GM19240 (cell line): ENCODE results near the gene SLC17A7.

ENCODE experiments used
- DNase-seq: peaks from one replicate; pipeline ENCODE4 v3.0.0; 2011; ENCODE audit warnings: low spot score; ENCODE audit not compliant: insufficient read length

The SLC17A7 gene

DNA sequence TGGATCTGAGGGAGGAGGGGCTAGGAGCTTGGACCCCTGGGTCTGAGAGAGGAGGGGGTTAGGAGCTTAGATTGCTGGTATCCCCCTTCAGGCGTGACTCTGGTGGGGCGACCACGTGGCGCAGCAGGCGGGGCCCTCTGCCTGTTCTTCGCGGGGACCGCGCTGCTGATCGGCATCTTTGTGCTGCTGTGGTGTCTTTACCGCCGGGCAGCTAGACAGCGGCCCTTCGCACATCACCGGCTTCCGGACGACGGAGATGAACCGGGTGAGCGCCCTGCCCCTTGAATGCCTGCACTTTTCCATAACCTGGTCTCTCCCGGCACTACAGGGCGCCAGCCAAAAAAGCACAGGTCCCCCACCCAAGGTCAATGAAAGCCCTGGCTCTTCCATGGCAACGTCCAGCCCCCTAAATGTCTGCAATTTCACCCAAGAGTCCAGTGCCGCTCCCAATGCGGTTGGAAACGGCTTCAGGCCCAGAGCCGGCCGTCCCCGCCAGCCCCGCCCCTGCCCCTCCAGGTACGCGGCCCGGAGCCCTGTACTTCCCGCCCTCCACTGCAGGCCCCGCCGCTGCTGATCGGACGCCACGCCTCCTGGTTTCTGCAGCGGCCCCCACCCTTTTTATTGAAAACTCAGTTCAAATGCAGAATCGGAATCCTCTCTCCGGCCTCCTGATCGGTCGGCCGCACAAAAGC, 13.3 kb downstream of the SLC17A7 start:
- DNase-seq = no peak

DNA sequence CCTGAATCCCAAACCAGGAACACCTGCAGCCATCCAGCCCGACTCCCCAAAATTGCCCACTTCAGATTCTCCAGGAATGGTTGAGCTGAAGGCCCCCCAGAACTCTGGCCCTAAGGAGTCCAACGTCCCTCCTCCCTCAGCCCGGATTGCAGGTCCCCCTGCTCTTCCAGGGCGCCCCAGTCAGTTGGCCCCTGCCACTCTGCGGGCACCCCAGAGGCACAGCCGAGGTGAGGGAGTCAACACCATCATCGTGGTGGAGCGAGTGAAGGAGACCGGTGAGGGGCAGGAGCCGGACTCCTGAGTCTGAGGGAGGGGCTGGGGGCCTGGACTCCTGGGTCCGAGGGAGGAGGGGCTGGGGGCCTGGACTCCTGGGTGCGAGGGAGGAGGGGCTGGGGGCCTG, 14.0 kb downstream of the SLC17A7 start:
- no peak for DNase-seq

DNA sequence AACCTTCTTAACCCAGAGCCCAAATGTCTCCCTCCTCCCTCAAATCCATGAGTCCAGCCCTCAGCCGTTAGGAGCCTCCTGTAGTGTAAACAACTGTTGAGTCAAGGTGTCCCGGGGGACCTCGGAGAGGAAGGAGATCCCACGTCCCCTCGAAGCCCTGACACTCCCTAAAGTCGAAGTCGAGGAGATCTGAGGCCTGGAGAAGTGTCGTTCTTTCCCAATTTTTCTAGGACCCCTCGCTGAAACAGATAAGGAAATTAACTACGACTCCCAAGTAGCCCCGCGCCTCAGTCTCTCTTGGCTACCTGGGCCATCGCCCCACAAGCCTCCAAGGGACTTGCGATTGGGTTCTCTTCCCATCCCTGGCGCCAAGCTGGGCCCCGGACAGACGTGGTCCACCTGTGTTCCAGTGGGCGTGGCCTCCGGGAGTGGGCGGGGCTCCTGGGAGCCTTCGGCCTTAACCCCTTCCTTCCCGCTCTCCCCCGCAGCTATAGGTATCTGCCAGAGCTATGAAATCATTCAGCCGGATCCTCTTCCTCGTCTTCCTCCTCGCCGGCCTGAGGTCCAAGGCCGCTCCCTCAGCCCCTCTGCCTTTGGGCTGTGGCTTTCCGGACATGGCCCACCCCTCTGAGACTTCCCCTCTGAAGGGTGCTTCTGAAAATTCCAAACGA, 15.3 kb downstream of the SLC17A7 start:
- DNase-seq = no peak

DNA sequence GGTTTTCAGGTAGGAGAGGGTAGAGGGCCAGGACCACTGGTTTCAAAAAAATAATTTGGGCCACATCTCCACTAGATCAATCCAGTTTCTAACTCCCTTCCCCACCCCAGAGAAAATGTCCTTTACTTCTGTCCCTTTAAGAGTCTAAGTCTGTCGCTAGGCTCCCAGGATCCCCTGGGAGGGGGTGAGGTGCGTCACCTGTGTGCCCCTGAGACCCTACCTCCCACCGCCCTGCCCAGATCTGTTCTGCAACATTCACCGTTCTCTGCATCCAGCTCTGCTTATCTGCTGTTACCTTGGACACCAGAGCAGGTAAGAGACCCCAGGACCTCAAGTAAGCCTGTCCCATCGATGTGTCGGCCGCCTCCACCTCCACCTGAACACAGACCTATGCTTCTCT, 16.1 kb downstream of the SLC17A7 start, which contains the start of gene GFY:
TSS of gene GFY (plus strand) at position 211 of the 400 bp plus-strand sequence. CDS start 1,043 bp downstream, outside the sequence.
- no peak for DNase-seq

DNA sequence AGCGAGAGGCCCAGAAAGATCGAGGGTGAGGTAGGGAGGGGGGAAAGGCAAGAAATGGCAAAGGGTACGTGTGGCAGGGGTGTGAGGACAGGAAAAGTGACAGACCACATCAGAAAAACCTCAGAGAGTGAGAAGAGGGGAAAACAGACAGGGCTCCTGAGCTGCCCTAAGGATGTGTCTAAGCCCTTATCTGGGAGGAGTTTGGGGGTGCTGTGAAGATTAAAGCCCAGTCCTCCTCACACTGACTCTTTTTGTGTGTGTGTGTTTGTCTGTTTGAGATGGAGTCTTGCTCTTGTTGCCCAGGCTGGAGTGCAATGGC, 17.4 kb downstream of the SLC17A7 start:
- no peak for DNase-seq

DNA sequence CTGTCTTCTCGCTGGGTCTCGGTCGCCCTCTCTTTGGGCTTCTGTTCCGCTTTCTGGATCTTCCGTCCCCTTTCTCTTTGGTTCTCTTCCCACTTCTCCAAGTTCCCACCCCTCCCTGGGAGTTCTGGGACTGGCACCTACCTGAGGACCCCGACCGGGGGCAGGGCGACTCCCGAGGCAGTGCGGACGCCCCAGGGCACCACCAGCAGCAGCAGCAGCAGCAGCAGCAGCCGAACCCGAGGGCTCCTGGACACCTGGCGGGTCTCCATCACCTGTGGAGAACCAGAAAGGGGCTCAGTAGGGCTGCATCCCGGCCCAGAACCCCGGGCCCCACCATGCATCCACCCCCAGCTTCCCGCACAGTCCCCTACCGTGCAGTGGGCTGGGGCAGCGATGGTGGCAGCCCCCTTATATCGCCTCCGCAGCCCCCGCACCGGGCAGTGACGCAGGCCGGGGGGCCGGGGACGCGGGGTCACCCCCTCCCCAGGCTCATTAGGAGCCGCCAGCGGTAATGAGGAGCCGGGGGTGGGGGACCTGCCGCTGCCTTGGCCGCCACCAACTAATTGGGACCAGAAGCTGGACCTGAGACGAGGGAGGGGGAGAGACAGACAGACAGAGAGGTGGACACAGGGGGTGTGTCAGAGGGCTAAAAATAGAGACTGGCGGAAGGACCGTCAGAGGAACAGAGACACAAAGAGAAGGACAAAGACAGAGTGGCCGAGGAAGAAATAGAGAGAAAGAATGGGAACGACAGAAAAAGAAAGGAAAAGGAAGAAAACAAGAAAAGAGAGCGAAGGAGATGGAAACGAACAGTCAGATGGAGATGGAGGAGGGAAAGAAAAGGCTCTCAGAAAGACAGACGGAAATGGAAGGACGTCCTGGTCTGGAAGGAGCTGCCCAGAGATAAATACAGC, 18.0 kb downstream of the SLC17A7 start, which contains the start of gene PTH2:
TSS of gene PTH2 (minus strand) at position 371 of the 914 bp plus-strand sequence. CDS start at position 269, 102 bp downstream.
- no peak for DNase-seq

DNA sequence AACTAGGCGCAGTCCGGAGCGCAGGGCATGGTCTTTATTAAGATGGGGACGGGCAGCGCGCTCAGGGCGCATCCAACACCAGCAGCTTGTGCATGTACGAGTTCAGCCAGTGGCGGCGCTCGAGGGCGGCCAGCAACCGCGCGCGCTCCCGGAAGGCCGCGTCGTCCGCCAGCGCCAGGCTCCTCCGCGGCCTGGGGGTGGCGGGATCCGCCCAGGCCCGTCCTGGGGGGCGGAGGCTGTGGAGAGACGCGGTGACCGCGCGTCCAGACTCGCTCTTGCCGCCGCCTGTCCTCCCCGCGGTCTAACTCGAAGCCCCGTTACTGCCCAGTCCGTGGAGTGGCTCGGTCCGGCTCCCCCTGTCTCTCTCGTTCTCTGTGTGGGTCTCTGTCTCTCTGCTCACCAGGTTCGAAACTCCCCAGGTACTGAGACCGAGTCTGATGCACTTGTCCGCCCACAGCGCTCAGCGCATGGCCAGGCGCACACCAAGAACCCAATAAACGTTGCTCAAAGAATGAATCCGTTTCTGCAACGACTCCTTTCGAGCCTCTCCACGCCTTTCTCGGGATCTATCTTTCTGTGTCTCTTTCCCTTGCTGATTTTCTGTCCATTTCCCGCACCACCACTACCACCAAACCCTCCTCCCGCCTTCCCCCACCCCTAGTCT, 18.8 kb downstream of the SLC17A7 start:
- no peak for DNase-seq

DNA sequence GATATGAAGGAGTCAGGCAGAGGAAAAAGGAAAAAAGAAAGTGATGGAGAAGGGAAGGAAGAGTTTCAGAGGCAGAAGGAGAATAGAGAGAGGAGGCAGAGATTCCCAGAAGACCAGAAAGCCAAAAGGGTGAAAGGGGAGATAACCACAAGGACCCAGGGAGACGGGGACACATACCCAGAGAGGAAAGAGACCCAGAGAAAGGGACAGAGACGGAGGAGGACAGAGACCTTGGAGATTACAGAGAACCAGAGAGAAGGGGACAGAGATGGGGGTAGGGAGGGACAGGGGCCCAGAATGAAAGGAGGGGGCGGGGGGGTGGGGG, 19.5 kb downstream of the SLC17A7 start:
- DNase-seq = no peak

DNA sequence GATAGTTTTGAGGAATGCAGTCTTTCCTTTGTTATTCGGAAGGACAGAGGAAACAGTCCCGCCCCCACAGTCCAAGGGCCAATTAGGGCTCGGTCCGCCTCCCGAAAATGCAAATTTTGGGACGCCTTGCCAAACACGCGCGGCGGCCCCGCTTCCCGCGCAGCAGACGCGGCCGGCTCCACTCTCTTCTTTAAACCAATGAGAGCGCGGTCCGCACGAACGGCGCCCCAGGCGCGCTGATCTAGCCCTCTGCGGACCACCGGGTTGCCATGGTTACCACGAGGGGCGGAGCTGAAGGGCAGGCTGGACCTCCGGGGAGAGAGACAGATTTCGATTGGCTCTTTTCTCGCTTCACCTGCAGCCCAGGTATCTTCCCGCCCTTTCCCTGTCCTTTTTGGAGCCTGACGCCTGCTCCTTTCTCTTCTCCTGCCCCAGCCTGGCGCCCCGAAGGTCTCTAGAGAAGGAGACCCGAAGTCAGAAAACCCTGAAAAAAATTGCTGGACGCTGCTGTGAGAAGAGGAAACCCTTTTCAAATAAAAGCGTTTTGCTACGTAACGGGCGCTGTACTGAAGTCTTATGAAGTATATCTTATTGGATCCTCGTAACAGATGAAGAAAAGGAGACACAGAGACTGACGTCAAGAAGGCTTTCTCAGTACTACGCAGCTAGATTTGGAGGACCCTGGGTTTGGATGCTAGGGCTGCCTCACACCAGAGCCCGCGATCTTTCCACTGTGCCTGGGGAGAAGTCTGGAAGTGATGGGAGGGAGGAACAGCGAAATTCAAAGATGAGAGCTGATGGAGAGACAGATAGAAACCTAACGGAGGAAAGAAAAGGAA, 20.1 kb downstream of the SLC17A7 start:
- no peak for DNase-seq

DNA sequence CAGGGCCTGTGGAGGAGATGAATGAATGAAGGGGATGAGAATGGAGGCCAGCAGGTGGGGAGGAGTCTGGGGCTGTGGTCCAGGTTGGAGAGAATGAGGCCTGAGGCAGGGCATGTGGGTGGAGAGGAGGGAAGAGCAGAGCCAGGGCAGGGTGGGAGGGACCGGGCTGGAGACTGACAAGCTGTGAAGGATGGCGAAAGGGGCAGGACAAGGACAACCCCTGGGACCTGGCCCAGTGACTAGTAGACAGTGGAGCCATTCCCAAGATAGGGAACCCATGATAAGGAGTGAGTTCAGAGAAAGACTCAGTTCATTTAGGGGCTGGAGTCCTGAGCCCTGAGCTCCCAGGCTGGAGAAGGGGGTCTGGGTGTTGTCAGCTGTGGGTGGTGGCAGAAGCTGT, 21.1 kb downstream of the SLC17A7 start:
- no peak for DNase-seq

DNA sequence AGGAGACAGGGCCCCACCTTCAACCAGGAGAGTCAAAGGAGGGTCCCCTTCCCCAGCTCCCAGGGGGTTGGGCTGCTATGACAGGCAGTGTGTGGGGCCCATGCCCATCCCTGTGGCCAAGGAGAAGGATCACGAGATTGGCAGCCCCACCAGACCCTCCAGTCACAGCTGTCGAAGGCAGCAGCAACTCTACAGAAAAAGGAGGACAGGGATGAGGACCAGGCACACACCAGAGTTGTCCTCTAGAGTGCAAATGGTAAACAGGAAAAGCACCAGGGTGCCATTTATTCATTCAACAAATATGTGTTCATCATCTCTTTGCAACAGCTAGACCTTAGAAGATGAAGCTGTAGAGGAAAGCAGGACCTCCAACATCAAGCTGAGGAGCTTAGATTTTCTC, 22.2 kb downstream of the SLC17A7 start:
- DNase-seq = no peak

DNA sequence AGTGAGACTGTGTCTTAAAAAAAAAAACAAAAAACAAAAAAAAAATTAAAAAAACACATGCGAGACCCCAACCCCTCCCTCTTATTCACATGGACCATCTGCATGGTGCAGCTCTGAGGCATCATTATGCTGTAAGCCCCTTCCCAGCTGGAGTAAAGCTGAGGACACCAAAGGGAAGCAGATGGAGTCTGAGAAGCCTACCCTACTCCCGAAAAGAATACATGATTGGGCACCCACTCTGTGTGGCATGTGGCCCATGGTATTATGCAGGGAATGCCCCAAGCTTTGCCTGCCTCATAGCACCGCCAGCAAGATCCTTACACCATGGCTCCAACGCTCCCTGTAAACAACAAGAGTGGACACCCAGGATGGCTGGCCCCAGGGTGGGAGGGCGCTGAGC, 22.8 kb downstream of the SLC17A7 start:
- DNase-seq = no peak

DNA sequence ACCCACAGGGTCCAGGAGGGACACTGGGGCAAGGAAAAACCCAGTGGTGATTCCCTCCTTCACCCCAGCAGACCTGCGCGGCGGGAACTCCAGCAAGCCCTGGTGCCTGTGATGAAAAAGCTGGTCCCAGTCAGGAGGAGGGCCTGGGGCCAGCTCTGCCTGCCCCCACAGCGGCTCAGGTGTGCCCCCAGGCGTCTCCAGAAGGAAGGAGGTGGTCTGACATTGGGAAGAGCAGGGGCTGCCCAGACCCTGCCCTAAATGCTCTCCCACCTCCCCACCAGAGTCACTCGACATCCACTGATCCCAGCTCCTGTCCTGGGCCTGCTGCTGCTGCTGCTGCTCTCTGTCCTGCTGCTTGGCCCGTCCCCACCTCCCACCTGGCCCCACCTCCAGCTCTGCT, 24.2 kb downstream of the SLC17A7 start:
- DNase-seq = no peak

DNA sequence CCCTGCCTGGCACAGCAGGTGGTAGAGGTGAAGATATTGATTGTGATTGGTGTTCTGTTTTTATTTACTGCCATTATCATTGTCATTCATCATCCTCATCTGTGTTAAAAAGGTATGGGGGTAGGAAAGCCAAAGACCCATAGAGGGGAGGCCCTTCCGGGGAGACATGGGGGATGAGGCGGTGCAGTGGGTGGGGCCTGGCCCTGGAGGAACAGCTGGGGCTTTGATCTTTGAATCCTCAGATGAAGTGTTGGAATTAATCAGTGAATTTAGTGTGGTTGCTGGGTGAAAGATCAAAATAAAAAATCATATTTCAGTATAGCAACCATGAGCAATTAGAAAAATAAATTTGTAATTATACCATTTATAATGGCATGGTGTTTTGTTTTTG, 25.5 kb downstream of the SLC17A7 start:
- no peak for DNase-seq

DNA sequence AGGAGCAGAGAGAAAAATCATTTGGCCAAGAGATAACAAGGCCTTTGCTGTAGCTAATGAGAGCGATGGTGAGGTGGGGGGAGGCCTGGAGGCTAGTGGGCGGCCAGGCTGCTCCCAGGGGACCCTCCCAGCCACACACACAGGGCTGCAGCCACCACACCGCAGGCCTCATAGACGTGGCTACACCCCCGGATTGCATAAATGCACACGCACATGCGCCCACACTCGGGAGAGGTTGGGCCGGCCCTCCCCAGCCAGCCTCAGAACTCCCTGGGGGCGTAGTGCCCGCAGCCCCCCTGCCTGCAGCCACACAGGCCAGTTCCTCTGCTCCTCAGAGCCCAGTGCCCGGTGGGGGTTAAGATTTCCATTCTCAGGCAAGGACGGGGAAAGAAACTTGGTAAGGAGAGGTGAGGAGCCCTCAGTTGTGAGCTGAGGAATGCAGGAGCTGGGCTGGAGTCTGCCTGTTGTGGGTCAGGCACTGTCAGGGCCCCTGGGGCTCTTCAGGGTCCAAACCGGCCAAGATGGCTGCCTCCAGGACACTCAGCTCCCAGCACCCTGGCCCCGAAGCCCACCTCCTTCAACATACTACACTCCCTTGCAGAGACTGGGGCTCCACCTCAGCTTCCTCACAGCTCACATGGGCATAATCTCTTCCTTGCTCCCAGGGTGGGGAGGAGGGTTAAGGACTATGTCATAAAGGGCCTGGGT, 26.1 kb downstream of the SLC17A7 start:
- DNase-seq = no peak

DNA sequence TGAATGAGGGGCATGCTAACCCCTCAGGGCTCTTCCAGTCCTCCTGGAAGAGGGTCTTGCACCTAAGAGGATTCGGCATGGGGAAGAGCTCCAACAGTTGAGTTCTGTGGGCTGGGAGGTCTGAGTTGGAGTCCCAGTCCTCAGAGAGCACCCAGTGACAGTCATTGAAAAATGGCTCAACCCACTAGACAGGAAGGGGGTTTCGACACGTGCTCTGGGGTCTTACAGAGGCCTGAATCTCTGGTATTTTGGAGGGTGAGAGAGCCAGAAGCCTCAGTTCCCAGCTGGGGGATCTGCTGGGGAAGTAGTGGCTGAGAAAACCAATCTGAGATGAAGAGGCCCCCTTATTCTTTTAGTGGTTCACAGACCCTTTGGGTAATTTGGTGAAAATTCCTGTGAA, 27.1 kb downstream of the SLC17A7 start:
- DNase-seq = no peak

DNA sequence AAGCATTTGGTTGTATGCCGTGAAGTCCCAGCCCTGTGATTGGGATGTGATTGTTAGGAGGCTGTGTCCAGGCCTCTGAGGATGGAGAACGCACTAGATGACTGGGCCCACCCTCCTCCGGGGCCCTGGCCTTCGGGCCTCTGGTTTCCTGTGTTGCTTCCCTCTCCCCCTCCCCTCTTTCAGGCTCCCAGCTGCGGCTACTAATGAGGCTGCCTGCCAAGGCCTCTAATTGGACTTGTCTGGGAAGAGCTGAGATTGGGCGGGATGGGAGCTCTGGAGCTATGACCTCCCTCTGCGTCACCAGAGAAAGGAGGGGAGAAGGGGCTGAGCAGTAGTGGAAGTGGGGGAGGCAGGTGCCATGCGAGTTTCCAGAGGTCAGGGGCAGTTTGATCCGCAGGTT, 28.0 kb downstream of the SLC17A7 start:
- no peak for DNase-seq

DNA sequence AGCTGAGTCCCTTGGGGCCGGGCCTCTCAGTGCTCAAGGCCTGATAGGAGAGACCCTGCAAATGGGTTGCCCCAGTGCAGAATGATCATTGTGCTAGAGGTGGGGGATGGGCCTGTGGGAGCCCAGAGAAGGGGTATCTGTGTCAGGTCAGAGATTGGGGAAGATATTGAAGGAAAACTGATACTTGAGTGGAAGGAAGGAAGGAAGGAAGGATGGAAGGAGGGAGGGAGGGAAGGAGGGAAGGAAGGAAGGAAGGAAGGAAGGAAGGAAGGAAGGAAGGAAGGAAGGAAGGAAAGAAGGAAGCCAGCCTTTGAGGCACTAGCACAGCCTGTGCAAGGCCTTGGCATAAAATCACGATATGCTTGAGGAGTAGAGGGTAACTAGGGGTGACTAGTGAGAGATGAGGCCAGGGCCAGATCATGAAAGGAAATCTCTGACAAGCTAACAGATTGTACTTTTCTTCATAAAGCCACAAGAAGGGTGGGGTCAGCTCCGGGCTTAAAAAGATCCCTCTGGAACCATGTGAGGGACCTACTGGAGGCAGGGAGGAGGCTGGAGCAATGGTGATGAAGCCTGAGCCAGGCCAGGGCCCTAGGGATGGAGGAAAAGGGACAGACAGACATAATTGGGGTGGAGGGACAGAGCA, 29.5 kb downstream of the SLC17A7 start:
- DNase-seq = no peak

DNA sequence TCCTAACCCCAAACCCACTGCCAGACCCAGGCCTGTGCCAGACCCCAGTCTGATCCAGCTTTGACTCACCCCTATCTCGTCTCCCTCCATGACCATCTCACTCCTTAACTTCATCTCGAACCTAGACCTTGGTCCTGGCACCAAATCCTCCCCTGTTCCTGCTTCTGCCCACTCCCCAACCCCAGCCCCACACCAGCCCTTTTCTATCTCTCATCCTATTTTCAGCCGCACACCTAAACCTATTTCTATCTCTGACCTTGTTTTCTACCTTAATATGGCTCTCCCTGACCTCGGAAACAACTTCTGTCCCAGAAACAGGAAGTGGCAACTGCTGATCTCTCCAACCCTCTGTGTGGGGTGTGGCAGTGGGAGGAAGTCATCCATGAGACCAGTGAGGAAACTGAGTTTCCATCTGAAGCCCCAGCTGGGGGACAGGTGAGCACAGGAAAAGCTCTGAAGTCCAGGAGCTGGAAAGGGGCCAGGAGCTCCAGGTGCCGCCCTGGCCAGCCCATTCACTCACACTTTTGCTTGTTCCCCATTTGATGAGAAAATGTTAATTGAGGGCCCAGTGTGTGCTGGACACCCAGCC, 31.8 kb downstream of the SLC17A7 start:
- DNase-seq = no peak
